HepG2 (cell line): ENCODE measurements around the gene EFCAB14. TPM values are rescaled to one million over a fixed set of nuclear protein-coding genes. Genes with fewer than 3 reads are reported as not detected.

ENCODE experiments used
- BCL3 ChIP-seq: sonication (generic); formaldehyde crosslinking; IDR thresholded peaks from 2 replicates; pipeline ENCODE4 v1.5.1; 2020; ENCODE audit warnings: mild to moderate bottlenecking, missing genetic modification reagents, moderate library complexity
- CERS6 ChIP-seq: sonication (generic); formaldehyde crosslinking; IDR thresholded peaks from 2 replicates; pipeline ENCODE4 v1.5.0; 2020; ENCODE audit warnings: missing genetic modification reagents
- ESRRA ChIP-seq: sonication (generic); formaldehyde crosslinking; IDR thresholded peaks from 2 replicates; pipeline ENCODE4 v1.5.1; 2020; ENCODE audit warnings: mild to moderate bottlenecking, low read depth, missing genetic modification reagents
- JARID2 ChIP-seq: sonication (generic); formaldehyde crosslinking; IDR thresholded peaks from 2 replicates; pipeline ENCODE4 v1.8.1; 2023; ENCODE audit warnings: missing genetic modification reagents, inconsistent platforms; ENCODE audit not compliant: insufficient replicate concordance
- MED1 ChIP-seq: sonication (generic); formaldehyde crosslinking; IDR thresholded peaks from 2 replicates; pipeline ENCODE4 v1.4.0; 2020; ENCODE audit warnings: missing genetic modification reagents
- MEF2D ChIP-seq: sonication (generic); formaldehyde crosslinking; IDR thresholded peaks from 2 replicates; pipeline ENCODE4 v1.5.1; 2020; ENCODE audit warnings: mild to moderate bottlenecking, missing genetic modification reagents
- NFE2 ChIP-seq: sonication (generic); formaldehyde crosslinking; IDR thresholded peaks from 2 replicates; pipeline ENCODE4 v1.4.0; 2020; ENCODE audit warnings: missing genetic modification reagents
- SP4 ChIP-seq: sonication (generic); formaldehyde crosslinking; IDR thresholded peaks from 2 replicates; pipeline ENCODE4 v1.8.1; 2023; ENCODE audit warnings: mild to moderate bottlenecking, missing genetic modification reagents
- SSRP1 ChIP-seq: IDR thresholded peaks from 2 replicates; pipeline ENCODE4 v1.6.1; 2016; ENCODE audit warnings: control low read depth
- U2AF2 ChIP-seq: fragments of 200-400 bp; formaldehyde crosslinking; IDR thresholded peaks from 2 replicates; pipeline ENCODE4 v1.6.1; 2017; ENCODE audit warnings: low read depth, mild to moderate bottlenecking, low read length
- ZBTB10 ChIP-seq: sonication (generic); formaldehyde crosslinking; IDR thresholded peaks from 2 replicates; pipeline ENCODE4 v1.4.0; 2020; ENCODE audit warnings: missing genetic modification reagents, borderline replicate concordance
- ZBTB3 ChIP-seq: sonication (generic); formaldehyde crosslinking; IDR thresholded peaks from 2 replicates; pipeline ENCODE4 v1.4.0; 2020; ENCODE audit warnings: low read depth, mild to moderate bottlenecking, moderate library complexity, missing genetic modification reagents, borderline replicate concordance
- ZBTB7B ChIP-seq: sonication (generic); formaldehyde crosslinking; IDR thresholded peaks from 2 replicates; pipeline ENCODE4 v1.4.0; 2020; ENCODE audit warnings: missing genetic modification reagents
- ZFP41 ChIP-seq: sonication (generic); formaldehyde crosslinking; IDR thresholded peaks from 2 replicates; pipeline ENCODE4 v1.4.0; 2020; ENCODE audit warnings: mild to moderate bottlenecking, missing genetic modification reagents, borderline replicate concordance
- ZKSCAN8 ChIP-seq: IDR thresholded peaks from 2 replicates; pipeline ENCODE4 v1.6.1; 2016; ENCODE audit warnings: borderline replicate concordance, missing genetic modification reagents, missing compliant biosample characterization
- ZNF234 ChIP-seq: sonication (generic); formaldehyde crosslinking; conservative IDR thresholded peaks from 2 replicates; pipeline ENCODE4 v1.5.1; 2020; ENCODE audit warnings: mild to moderate bottlenecking, missing genetic modification reagents
- ZNF563 ChIP-seq: sonication (generic); formaldehyde crosslinking; IDR thresholded peaks from 2 replicates; pipeline ENCODE4 v1.8.0; 2022; ENCODE audit warnings: mild to moderate bottlenecking, moderate library complexity, missing genetic modification reagents
- ZNF772 ChIP-seq: sonication (generic); formaldehyde crosslinking; IDR thresholded peaks from 2 replicates; pipeline ENCODE4 v1.5.0; 2020; ENCODE audit warnings: mild to moderate bottlenecking, missing genetic modification reagents
- ZNF83 ChIP-seq: sonication (generic); formaldehyde crosslinking; IDR thresholded peaks from 2 replicates; pipeline ENCODE4 v1.4.0; 2020; ENCODE audit warnings: missing genetic modification reagents, mild to moderate bottlenecking, borderline replicate concordance
- ZSCAN12 ChIP-seq: sonication (generic); formaldehyde crosslinking; IDR thresholded peaks from 2 replicates; pipeline ENCODE4 v1.9.0; 2021; ENCODE audit warnings: mild to moderate bottlenecking, missing genetic modification reagents
- polyA plus RNA-seq, 8 experiments: library from polyadenylated mRNA; depleted of rRNA in 3 of 8; stranded (reverse) in 7 of 8; unstranded in 1 of 8; fragments of >200 nt; fragmentation: Illumina TruSeq in 4 of 8; extraction: Trizol in 4 of 8; gene quantifications; 2 replicates each; pipeline versions ENCODE4 v1.2.1 to v1.2.3, GENCODE V29; 2011 to 2016; ENCODE audit warnings: low read depth in 4 of 8, missing spikeins in 1 of 8, mixed read lengths in 1 of 8; ENCODE audit not compliant: insufficient read depth in 1 of 8
- total RNA-seq, 5 experiments: library from RNA; depleted of rRNA; stranded (reverse); fragments of >200 nt; fragmentation: Illumina TruSeq; extraction: Trizol; gene quantifications; 2 replicates each; pipeline ENCODE4 v1.2.3, GENCODE V29; 2016; ENCODE audit warnings: low read depth in 1 of 5
- TF ChIP-seq, protein P1 (sequence below): sonication (generic); formaldehyde crosslinking; IDR thresholded peaks from 2 replicates; pipeline ENCODE4 v1.8.1; 2023; ENCODE audit warnings: mild to moderate bottlenecking, missing genetic modification reagents

The EFCAB14 gene
- total and polyA plus RNA-seq, 2 of the 13 experiments (the other 11 are each of a cell fraction or from before 2014, with no cell fraction given) = 13.4 to 17.9 TPM

DNA sequence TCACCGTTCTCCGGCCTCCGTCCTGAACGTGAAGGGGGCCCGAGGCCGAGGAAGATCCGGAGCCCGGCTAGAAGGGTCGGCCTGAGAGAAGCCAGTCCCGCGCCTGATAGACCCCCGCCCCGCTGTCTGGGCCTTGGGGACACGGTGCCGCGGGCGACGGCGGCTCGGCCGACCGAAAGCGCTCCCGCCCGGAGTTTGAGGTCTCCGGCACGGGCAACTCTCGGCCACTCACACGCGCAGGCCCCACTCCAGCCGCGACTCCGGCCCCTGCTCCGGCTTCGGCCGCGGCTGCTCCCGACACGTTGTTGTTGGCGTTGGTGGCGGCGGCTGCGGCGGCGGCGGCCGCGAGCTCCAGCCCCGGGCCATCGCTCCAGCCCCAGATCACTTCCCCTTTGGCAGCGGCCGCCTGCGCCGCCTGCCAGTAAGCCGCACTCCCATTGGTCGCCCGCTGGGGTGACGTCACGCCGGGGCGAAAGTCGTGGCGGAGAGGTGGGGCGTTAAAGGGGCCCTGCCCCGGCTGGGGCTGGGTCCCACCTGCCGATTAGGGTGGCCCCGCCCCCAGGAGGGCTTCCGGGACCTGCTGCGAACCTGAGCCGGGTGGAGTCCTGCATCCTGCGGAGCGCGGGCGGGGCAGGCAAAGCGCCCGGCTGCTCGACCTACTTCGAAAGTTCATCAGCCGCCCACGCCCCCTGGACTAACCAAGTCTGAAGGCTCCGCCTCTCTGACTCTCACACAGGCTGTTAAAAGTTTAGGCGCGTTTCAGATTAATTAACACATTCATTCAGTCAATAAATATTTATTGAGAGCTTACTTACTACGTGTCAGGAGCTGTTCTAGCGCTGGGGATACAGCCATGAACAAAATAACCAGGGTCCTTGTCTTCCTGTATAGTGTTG, at the start of gene EFCAB14 (continued):
- TF ChIP-seq U2AF2 = no peak
- TF ChIP-seq ZNF234 (CRISPR knock-in tag) = no peak
- TF ChIP-seq, protein P1, sequence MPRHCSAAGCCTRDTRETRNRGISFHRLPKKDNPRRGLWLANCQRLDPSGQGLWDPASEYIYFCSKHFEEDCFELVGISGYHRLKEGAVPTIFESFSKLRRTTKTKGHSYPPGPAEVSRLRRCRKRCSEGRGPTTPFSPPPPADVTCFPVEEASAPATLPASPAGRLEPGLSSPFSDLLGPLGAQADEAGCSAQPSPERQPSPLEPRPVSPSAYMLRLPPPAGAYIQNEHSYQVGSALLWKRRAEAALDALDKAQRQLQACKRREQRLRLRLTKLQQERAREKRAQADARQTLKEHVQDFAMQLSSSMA = 0 out of 2 replicates have a peak, but pooled peaks have one; percentile 36
- no peak for TF ChIP-seq NFE2
- peak; percentile 28; the same call in 1 of the 2 replicates for TF ChIP-seq MED1 (CRISPR knock-in tag)
- no peak for TF ChIP-seq SSRP1
- no peak for TF ChIP-seq ZSCAN12 (CRISPR knock-in tag)
- 0 out of 2 replicates have a peak, but pooled peaks have one; percentile 38 for TF ChIP-seq BCL3 (CRISPR knock-in tag)
- TF ChIP-seq MEF2D (CRISPR knock-in tag) = no peak
- TF ChIP-seq SP4 (CRISPR knock-in tag) = peak; percentile 95
- no peak for TF ChIP-seq ZBTB7B (CRISPR knock-in tag)
- no peak for TF ChIP-seq ZFP41
- TF ChIP-seq ZNF563 (CRISPR knock-in tag) = no peak
- TF ChIP-seq ESRRA = peak; percentile 12; the same call in 1 of the 2 replicates
- TF ChIP-seq ZBTB3 (CRISPR knock-in tag) = no peak
- TF ChIP-seq ZNF83 (CRISPR knock-in tag) = no peak
- no peak for TF ChIP-seq CERS6 (CRISPR knock-in tag)
- TF ChIP-seq ZBTB10 (CRISPR knock-in tag) = no peak
- no peak for TF ChIP-seq JARID2
- peak; percentile 87; the same call in 1 of the 2 replicates for TF ChIP-seq ZNF772
- TF ChIP-seq ZKSCAN8 (CRISPR knock-in tag) = no peak
